Measurements from ENCODE around the gene PMEPA1. TPM values are rescaled to one million over a fixed set of nuclear protein-coding genes. Genes with fewer than 3 reads are reported as not detected.
A peak's percentile ranks its signal among the peaks of the same experiment; 100 is the strongest.

The PMEPA1 gene
- total RNA-seq, 3 donors from 2014 or later (not counting 1 experiment from before 2014, with no cell fraction given) = 1.2 to 5.9 (median 2.4) TPM

GRCh38 chr20:57682184-57683101, 27.4 kb downstream of the PMEPA1 start:
- TF ChIP-seq CTCF (IDR thresholded peaks at IDR 0.05) = no peak
- H3K4me1 ChIP-seq (ENCODE audit: control insufficient read depth, insufficient read depth, low read length) = peaks cover 40% of the 10 kb centered on the region

GRCh38 chr20:57680934-57681914, 28.6 kb downstream of the PMEPA1 start:
- Histone ChIP-seq H3K27ac (ENCODE audit: low read length) (peak overlapping the region; percentile 78), H3K4me3 (ENCODE audit: low read length) (no peak overlapping the region), H3K9me3 (ENCODE audit: control insufficient read depth, insufficient read depth, low read length) (no peaks in the 10 kb centered on the region), H3K36me3 (ENCODE audit: control insufficient read depth, insufficient read depth, low read length) (no peaks in the 10 kb centered on the region), H3K27me3 (ENCODE audit: control insufficient read depth, insufficient read depth, low read length) (no peaks in the 10 kb centered on the region), H3K4me1 (ENCODE audit: control insufficient read depth, insufficient read depth, low read length) (peaks cover 48% of the 10 kb centered on the region)
- no peaks in the 10 kb centered on the region for H3K9me3 Mint-ChIP-seq
- WGBS (ENCODE audit: insufficient coverage) = 42% methylated on average over 24 of the region's 24 CpGs
- intact Hi-C loops (cut with micrococcal nuclease) = loop anchor here (2.0 kb wide), 1 partner anchor 76 kb away; no protein-coding TSS in a partner anchor
- H3K36me3 Mint-ChIP-seq = no peaks in the 10 kb centered on the region
- H3K27me3 Mint-ChIP-seq (ENCODE audit: low read depth in 2 of 2) = peaks cover 26 to 42% of the 10 kb centered on the region in 2 donors
- peak overlapping the region in 1 of 2 donors; percentile 78 for H3K27ac Mint-ChIP-seq
- no peak overlapping the region for H3K4me3 Mint-ChIP-seq
- peak; percentile 17 for TF ChIP-seq CTCF (IDR thresholded peaks at IDR 0.05)
- H3K4me1 Mint-ChIP-seq = peaks cover 19 to 36% of the 10 kb centered on the region in 2 donors
- DNase-seq (peak; percentile 33 to 78), ATAC-seq (peak; percentile 56 to 74 (median 65))

More at GRCh38 chr20:57682184-57683101, 27.4 kb downstream of the PMEPA1 start:
- H3K36me3 Mint-ChIP-seq = no peaks in the 10 kb centered on the region
- no peak overlapping the region for H3K4me3 Mint-ChIP-seq
- H3K27me3 Mint-ChIP-seq (ENCODE audit: low read depth in 2 of 2) = peaks cover 18 to 35% of the 10 kb centered on the region in 2 donors
- no peaks in the 10 kb centered on the region for H3K9me3 Mint-ChIP-seq
- Histone ChIP-seq H3K27me3 (ENCODE audit: control insufficient read depth, insufficient read depth, low read length) (no peaks in the 10 kb centered on the region), H3K36me3 (ENCODE audit: control insufficient read depth, insufficient read depth, low read length) (no peaks in the 10 kb centered on the region), H3K9me3 (ENCODE audit: control insufficient read depth, insufficient read depth, low read length) (no peaks in the 10 kb centered on the region), H3K4me3 (ENCODE audit: low read length) (no peak overlapping the region), H3K27ac (ENCODE audit: low read length) (peak overlapping the region; percentile 34)
- H3K4me1 Mint-ChIP-seq = peaks cover 19 to 36% of the 10 kb centered on the region in 2 donors
- 77% methylated on average over 27 of the region's 28 CpGs for WGBS (ENCODE audit: insufficient coverage)
- intact Hi-C loops (cut with micrococcal nuclease) = no loop called here
- DNase-seq = no peak
- peak overlapping the region in 1 of 2 donors; percentile 78 for H3K27ac Mint-ChIP-seq
- no peak for ATAC-seq

DNA sequence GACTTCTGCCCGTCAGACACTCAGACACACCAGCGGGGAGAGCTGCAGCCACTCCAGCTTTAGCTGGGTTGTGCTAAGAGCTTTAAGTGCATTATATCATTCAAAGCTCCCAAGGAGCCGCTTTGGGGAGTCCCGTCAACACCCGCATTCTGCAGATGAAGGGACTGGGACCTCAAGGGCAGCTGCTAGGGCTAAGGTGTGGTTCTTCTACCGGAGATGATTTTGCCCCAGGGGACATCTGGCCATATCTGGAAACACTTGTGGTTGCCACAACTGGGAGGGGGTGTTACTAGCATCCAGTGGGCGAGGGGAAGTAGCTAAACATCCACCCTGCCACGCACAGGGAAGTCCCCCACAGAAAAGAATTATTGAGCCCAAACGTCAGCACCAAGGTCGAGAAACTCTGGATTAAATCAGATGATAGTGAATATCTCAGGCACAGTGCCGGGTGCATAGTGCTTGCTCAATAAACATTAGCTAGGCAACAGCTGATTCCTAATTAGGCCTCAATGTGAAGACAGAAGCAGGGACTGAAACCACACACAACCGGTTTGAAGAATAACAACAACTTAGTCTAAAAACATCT, 29.6 kb downstream of the PMEPA1 start:
- H3K4me3 ChIP-seq (ENCODE audit: low read length) = no peak overlapping the region
- intact Hi-C loops (cut with micrococcal nuclease) = loop anchor here (2.0 kb wide), 1 partner anchor 75 kb away; no protein-coding TSS in a partner anchor
- H3K27me3 Mint-ChIP-seq (ENCODE audit: low read depth in 2 of 2) = peaks cover 26 to 46% of the 10 kb centered on the region in 2 donors

More for the DNA sequence above, 29.6 kb downstream of the PMEPA1 start:
- Mint-ChIP-seq H3K4me1 (peaks cover 19 to 36% of the 10 kb centered on the region in 2 donors), H3K9me3 (no peaks in the 10 kb centered on the region), H3K36me3 (no peaks in the 10 kb centered on the region), H3K27ac (peak overlapping the region in 1 of 2 donors; percentile 78), H3K4me3 (no peak overlapping the region)
- no peaks in the 10 kb centered on the region for H3K9me3 ChIP-seq (ENCODE audit: control insufficient read depth, insufficient read depth, low read length)
- no peaks in the 10 kb centered on the region for H3K36me3 ChIP-seq (ENCODE audit: control insufficient read depth, insufficient read depth, low read length)
- no peak for TF ChIP-seq CTCF (IDR thresholded peaks at IDR 0.05)
- peak; percentile 66 to 75 (median 71) for ATAC-seq
- DNase-seq = peak; percentile 26 to 36
- WGBS (ENCODE audit: insufficient coverage) = 22% methylated on average over 12 of the region's 12 CpGs
- H3K4me1 ChIP-seq (ENCODE audit: control insufficient read depth, insufficient read depth, low read length) = peaks cover 48% of the 10 kb centered on the region
- H3K27ac ChIP-seq (ENCODE audit: low read length) = peak overlapping the region; percentile 78
- no peaks in the 10 kb centered on the region for H3K27me3 ChIP-seq (ENCODE audit: control insufficient read depth, insufficient read depth, low read length)

All from natural killer cell (primary cell).